HFFc6 (cell line): ENCODE measurements around the gene NACC1. TPM values are rescaled to one million over a fixed set of nuclear protein-coding genes. Genes with fewer than 3 reads are reported as not detected.
"Not testable (repeated sequence)": the region's sequence is repeated elsewhere in the genome, so short reads cannot be mapped to it uniquely, and the experiment has no call there.

Experiments used
- DNase-seq: peaks from one replicate; pipeline ENCODE4 v3.0.0-alpha.2; 2018
- H3K27ac Mint-ChIP-seq: 2 replicates; pipeline ENCODE4 v1.8.0; 2020; ENCODE audit warnings: mild to moderate bottlenecking, mixed read lengths
- H3K27me3 Mint-ChIP-seq: 2 replicates; pipeline ENCODE4 v1.8.0; 2021; ENCODE audit warnings: mild to moderate bottlenecking, moderate library complexity, mixed read lengths; ENCODE audit not compliant: insufficient read depth
- H3K36me3 Mint-ChIP-seq: 2 replicates; pipeline ENCODE4 v1.8.0; 2021; ENCODE audit warnings: low read depth, mixed read lengths
- H3K4me1 Mint-ChIP-seq: 2 replicates; pipeline ENCODE4 v1.8.0; 2020; ENCODE audit warnings: low read depth, mixed read lengths
- H3K4me3 Mint-ChIP-seq: 2 replicates; pipeline ENCODE4 v1.8.0; 2020; ENCODE audit warnings: mild to moderate bottlenecking, moderate library complexity, mixed read lengths
- H3K9me3 Mint-ChIP-seq: 2 replicates; pipeline ENCODE4 v1.8.0; 2020; ENCODE audit warnings: mild to moderate bottlenecking, mixed read lengths
- total RNA-seq, 6 experiments: library from RNA; stranded (reverse); fragmentation: NEBNext Ultra II Directional; extraction: Animal tissue kit (Norgen Biotek cat#: 25700); gene quantifications; 2 replicates in 1 of 6; 3 replicates in 5 of 6; pipeline ENCODE4 v1.2.3, GENCODE V29; 2021
- TF ChIP-seq, protein P1 (sequence below): fragments of 200-600 bp; sonication (generic); IDR thresholded peaks from 2 replicates; pipeline ENCODE4 v1.5.0; 2021; ENCODE audit warnings: antibody characterized with exemption, mild to moderate bottlenecking

Gene NACC1
- total RNA-seq, 6 experiments from 2014 or later, result 126 to 146 (median 139) TPM

DNA sequence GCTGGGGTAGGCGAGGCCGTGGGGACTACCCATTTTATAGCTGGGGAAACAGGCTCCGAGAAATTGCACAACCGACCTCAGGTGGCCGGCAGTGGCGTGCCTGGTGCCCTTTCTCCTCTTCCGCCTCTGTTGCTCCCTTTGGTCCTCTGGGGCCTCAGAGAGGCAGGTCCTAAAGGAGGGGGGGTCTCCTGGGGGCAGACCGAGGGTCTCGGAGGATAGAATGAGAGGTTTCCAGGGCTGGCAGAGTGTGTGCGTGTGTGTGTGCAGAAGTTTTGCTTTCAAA is 20.8 kb downstream of the NACC1 start:
- H3K36me3 Mint-ChIP-seq, result peaks cover 10% of the 10 kb centered on the region
- no peak overlapping the region for H3K4me3 Mint-ChIP-seq
- H3K4me1 Mint-ChIP-seq, result peaks cover 35% of the 10 kb centered on the region
- TF ChIP-seq, protein P1, sequence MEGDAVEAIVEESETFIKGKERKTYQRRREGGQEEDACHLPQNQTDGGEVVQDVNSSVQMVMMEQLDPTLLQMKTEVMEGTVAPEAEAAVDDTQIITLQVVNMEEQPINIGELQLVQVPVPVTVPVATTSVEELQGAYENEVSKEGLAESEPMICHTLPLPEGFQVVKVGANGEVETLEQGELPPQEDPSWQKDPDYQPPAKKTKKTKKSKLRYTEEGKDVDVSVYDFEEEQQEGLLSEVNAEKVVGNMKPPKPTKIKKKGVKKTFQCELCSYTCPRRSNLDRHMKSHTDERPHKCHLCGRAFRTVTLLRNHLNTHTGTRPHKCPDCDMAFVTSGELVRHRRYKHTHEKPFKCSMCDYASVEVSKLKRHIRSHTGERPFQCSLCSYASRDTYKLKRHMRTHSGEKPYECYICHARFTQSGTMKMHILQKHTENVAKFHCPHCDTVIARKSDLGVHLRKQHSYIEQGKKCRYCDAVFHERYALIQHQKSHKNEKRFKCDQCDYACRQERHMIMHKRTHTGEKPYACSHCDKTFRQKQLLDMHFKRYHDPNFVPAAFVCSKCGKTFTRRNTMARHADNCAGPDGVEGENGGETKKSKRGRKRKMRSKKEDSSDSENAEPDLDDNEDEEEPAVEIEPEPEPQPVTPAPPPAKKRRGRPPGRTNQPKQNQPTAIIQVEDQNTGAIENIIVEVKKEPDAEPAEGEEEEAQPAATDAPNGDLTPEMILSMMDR, result no peak
- H3K27ac Mint-ChIP-seq, result no peak overlapping the region
- peaks cover 2% of the 10 kb centered on the region; the same call in 1 of the 2 replicates for H3K27me3 Mint-ChIP-seq
- no peaks in the 10 kb centered on the region for H3K9me3 Mint-ChIP-seq
- no peak for DNase-seq

DNA sequence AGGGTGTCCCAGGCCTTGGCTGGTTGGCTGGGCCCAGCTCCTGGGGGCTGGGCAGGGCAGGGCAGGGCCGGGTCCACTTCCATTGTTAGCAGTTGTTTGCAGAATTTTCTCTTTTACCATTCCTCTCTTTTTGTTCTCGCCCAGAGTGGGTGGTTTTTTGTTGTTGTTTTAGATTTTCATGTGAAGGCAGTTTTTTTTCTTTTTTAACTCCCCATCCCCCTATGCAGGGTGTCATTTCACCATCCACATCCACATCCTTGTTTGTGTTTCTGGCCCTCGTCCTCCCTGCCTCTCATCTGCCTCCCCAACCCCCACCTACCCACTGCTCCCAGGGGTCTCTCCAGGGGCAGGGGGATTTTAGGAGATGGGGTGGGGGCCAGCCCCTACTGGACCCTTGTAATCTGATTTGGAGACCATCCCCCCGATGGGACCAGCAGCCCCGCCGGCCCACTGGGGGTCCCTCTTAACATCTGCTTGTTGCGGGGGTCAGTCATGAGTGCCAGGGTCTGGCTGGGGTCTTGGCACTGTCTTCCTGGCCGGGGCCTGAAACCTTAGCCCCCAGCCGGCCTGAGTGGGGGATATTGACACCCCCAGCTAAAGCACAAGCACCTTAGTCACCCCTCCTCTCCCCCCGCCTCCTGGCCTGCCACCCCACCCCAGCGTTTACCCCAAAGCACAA is 21.7 kb downstream of the NACC1 start:
- TF ChIP-seq, protein P1, result no peak
- H3K27me3 Mint-ChIP-seq, result no peaks in the 10 kb centered on the region
- H3K27ac Mint-ChIP-seq, result peak overlapping the region; percentile 46; the same call in 1 of the 2 replicates
- no peaks in the 10 kb centered on the region for H3K9me3 Mint-ChIP-seq
- peaks cover 14% of the 10 kb centered on the region for H3K36me3 Mint-ChIP-seq
- no peak for DNase-seq
- peaks cover 28% of the 10 kb centered on the region for H3K4me1 Mint-ChIP-seq
- H3K4me3 Mint-ChIP-seq, result no peak overlapping the region

DNA sequence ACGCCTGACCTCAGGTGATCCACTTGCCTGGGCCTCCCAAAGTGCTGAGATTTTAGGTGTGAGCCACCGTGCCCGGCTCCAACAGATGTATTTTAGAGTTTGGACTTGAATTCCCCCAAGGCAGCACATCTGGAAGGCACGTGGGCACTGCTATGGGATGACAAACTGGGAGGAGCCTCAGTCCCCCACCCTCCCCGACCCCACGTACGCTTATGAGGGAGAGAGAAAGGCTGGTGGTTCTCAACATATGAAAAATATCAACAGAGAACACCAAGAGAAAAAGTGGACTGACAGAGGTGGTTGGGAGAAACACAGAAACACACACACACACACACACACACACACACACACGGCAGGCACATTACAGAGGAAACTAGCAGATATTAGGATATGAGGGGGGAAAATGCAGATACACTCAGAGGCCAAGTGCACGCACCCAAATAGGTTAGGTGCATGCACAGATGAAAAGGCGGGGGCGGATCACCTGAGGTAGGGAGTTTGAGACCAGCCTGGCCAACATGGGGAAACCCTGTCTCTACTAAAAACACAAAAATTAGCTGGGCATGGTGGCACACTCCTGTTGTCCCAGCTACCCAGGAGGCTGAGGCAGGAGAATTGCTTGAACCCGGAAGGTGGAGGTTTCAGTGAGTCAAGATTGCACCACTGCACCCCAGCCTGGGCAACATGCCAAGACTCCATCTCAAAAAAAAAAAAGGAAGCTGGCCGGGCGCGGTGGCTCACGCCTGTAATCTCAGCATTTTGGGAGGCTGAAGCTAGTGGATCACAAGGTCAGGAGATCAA is 28.9 kb downstream of the NACC1 start:
- Mint-ChIP-seq H3K4me1 (peaks cover 41% of the 10 kb centered on the region), H3K9me3 (peaks cover 4% of the 10 kb centered on the region; the same call in 1 of the 2 replicates), H3K27ac (peak overlapping the region; percentile 63), H3K4me3 (peak overlapping the region; percentile 51; the same call in 1 of the 2 replicates), H3K36me3 (peaks cover 25% of the 10 kb centered on the region), H3K27me3 (peaks cover 12% of the 10 kb centered on the region)
- DNase-seq, result no peak
- TF ChIP-seq, protein P1, result no peak

DNA sequence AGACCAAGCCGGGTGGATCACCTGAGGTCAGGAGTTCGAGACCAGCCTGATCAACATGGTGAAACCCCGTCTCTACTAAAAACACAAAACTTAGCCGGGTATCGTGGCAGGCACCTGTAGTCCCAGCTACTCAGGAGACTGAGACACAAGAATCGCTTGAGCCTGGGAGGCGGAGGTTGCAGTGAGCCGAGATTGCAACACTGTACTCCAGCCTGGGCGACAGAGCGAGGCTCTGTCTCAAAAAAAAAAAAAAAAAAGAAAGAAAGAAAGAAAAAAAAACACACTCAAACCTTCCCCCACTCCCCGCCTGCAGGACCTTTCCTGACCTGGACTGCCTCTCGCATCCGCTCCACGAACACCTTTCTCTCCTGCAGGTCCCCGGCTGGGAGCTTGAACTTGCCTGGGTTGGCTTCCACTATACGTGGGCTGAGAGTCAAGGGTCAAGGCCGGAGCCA is 31.1 kb downstream of the NACC1 start:
- peaks cover 29% of the 10 kb centered on the region for H3K4me1 Mint-ChIP-seq
- peaks cover 18% of the 10 kb centered on the region for H3K9me3 Mint-ChIP-seq
- peak overlapping the region; percentile 99 for H3K4me3 Mint-ChIP-seq
- DNase-seq, result not testable (repeated sequence)
- peaks cover 39% of the 10 kb centered on the region for H3K36me3 Mint-ChIP-seq
- peak overlapping the region; percentile 53 for H3K27ac Mint-ChIP-seq
- H3K27me3 Mint-ChIP-seq, result peaks cover 31% of the 10 kb centered on the region

DNA sequence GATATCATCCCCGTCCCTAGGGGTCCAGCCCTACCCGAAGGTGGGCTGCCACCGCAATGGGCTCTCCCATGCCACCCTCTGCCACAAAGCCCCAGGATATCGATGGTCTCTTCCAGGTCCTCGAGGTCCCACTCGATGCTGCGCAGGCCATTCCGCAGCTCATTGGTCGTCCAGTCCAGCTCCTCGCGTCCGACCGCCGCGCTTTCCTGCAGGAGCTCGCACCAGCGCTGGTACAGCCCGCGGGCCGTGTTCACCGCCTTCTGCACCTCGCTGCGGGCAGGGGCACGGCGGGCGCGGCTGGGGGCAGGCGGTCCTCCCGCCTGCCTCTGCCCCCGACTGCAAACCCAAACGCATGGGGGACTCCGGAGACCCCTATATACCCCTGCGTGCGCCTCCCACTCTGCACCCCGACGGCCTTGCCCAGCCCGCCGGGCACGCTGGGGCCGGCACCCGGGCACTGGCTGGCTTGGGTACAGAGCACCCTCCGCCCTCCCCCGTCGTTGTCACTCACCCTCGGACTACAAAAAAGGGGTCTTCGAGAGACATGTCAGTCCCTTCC is 31.6 kb downstream of the NACC1 start:
- peaks cover 41% of the 10 kb centered on the region for H3K36me3 Mint-ChIP-seq
- H3K27ac Mint-ChIP-seq, result peak overlapping the region; percentile 99
- peaks cover 30% of the 10 kb centered on the region for H3K4me1 Mint-ChIP-seq
- peak overlapping the region; percentile 99 for H3K4me3 Mint-ChIP-seq
- peaks cover 19% of the 10 kb centered on the region for H3K9me3 Mint-ChIP-seq
- H3K27me3 Mint-ChIP-seq, result peaks cover 36% of the 10 kb centered on the region
- TF ChIP-seq, protein P1, result no peak
- peak; percentile 39 for DNase-seq
